HL-60 (cell line): ENCODE results near the gene TRAF3IP1.

Source experiments
- CTCF ChIP-seq: IDR thresholded peaks from one replicate; pipeline ENCODE4 v1.5.1; 2011; ENCODE audit warnings: low read length, control low read depth, inconsistent platforms; ENCODE audit not compliant: insufficient read depth
- POLR2AphosphoS5 ChIP-seq: IDR thresholded peaks from 2 replicates; pipeline ENCODE4 v1.6.1; 2012; ENCODE audit warnings: low read depth
- REST ChIP-seq: IDR thresholded peaks from 2 replicates; pipeline ENCODE4 v1.6.1; 2012; ENCODE audit warnings: low read depth; ENCODE audit not compliant: insufficient replicate concordance

DNA sequence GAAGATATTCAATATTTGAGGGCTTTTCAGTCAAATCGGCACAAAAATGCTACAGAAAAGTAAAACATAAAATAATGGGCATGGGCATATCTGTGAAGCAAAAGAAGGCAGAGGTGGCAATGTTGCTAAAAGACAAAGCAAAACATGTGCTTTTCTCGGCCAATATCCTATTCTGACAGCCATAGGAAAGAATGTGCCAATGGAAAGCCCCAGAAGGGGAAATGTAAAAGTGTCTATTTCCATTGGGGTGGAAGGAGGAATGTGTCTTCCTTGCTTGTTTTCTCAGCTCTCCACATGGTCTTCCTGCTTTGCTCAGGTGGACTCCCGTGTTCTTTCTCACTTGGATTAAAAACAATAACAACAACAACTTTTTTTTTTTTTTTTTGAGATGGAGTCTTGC lies 18.2 kb upstream of the TRAF3IP1 start:
- TF ChIP-seq CTCF (no peak), REST (no peak), POLR2AphosphoS5 (no peak)
